ENCODE data around the gene ACADSB. TPM values are rescaled to one million over a fixed set of nuclear protein-coding genes. Genes with fewer than 3 reads are reported as not detected.
A peak's percentile ranks its signal among the peaks of the same experiment; 100 is the strongest.

Gene ACADSB
- total RNA-seq, 1 experiment from 2014 or later, result 11.0 TPM

DNA sequence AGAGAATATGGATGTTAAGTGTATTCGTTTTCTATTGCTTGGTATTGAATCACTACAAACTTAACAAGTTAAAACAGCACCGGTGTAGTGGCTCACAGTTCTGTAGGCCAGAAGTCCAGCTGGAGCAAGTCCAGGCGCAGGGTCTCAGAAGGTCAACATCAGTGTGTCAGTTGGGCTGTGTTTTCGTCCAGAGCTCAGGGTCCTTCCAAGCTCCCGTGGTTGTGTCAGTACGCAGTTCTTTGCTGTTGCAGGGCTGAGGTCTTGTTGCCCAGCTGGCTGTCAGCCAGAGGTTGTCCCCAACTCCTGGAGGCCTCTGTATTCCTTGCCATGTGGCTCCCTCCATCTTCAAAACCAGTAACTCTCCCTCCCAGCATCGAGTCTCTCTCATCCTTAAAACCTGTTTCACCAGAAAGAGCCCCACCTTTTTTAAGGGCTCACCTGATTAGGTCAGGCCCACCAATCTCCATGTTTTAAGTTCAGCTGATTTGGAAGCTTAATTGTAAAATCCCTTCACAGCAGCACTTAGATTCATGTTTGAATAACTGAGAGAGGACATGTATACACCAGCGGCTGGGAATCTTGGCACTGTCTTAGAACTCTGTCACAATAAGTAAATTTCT lies 26.8 kb downstream of the ACADSB start:
- no peak for DNase-seq (ENCODE audit: extremely low read depth, low read depth)

DNA sequence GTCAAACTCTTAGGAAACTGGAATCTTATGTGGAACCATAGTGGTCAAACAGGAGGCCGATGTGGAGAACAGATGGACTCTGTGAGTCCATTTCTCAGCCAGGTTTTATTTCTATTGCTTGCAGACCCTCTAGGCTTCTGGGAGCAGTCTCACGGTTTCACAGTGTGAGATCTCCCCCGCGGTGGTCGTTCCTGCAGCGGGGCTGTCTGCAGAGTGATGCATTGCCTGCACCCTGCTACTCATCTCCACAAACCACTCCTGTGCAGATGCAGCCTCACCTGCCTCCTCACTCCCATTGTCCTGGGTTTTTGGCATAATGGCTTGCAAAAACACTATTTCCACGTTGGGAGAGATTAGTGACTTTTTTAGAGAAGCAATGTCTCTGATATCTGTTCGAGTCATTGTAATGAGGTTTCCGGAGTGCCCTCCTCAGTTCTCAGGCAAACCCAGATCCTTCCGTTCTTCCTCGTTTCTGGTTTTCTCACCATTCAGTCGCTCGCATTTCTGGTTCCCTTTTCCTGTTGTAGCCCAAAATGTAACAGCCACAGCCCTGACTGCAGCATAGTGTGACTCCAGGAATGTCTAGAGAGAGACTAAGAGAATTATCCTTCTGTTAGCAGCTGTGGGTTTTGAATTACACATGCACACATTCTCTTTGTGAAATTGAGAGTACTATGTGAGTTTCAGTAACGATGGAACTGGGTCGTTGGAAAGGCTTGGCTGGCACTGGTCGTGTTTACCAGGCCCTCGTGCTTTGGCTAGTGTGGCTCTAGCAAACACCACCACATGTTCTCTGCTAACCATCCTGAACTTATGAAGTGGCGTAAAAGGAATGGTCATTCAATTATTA lies 30.2 kb downstream of the ACADSB start:
- DNase-seq (ENCODE audit: extremely low read depth, low read depth), result no peak

DNA sequence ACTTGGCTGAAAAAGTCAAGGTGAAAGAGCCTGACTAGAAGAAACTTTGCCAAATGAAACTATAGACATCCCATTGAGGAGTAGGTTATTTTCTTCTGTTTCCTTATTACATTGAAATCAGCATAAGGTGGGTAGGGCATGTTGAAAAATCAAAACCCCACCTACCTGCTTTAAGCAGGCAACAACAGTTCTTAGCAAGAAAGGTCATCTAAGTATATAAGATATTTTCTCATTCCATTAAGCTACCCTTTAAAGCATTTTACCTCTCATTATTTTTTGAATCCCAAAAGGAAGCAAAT lies 30.8 kb downstream of the ACADSB start:
- no peak for DNase-seq (ENCODE audit: extremely low read depth, low read depth)

DNA sequence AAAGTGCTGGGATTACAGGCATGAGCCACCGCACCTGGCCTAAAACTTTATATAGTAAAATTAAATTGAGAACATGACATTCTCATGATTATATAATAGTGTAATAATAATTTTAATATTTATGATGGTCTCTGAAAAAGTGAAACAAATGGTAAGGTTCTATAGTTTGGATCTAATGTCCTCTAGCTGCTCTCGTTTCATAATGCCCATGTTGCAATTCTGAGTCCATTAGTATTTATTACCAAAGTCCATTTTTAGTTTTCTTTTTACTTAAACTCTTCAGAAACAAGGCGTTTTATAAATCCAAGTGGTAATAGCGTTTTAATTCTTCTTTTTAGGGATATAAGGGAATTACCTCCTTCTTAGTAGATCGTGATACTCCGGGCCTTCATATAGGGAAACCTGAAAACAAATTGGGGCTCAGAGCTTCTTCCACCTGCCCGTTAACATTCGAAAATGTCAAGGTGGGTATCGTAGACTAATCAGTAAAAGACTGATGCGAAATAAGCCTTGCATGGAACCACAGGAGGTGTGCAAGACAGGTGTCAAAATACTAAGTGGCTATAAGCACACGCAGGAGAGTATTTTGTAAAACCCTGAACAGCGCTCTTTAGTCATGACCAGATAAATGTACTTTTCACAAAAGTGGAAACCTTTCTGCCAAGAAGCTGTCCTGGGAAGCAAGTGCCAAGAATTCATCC lies 34.1 kb downstream of the ACADSB start:
- DNase-seq (ENCODE audit: extremely low read depth, low read depth), result no peak

DNA sequence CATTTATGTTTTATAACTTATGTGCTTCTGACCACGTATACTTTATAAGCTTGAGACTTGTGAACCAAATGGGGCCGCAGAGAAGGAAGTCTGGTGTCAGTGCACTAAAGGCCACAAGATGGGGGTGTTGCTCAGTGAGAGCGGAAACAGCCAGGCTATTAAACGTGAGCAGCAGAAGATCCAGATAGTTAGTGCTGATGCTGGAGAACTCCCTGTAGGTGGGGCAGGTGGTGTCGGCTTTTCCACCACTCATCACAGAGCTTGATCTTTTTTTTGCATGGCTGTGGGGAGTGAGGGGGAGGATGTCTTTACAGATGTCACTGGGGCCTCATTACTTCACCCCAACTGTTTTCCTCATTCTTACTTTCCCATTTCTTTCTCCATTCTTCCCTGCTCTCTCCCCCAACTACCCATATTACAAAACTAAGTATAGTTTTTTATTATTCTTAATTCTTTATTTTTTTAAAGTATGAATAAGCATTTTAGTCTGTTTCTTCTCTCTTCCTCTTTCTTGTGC lies 34.7 kb downstream of the ACADSB start:
- peak; percentile 68 for DNase-seq (ENCODE audit: extremely low read depth, low read depth)

DNA sequence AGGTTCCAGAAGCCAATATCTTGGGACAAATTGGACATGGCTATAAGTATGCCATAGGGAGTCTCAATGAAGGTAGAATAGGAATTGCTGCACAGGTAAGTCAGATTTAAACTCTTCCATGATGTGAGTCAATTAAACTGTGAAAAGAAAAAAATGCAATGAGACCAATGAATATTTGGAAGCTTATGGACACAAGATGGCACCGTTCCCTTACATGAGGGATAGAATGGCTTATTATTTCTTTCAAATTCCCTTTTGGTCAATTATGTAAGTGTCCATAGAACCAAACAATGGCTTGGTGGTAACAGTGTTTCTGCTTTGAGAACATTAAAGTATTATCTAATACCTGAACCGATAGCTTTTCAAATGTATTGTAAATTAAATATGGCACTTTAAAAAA lies 35.6 kb downstream of the ACADSB start:
- peak; percentile 4 for DNase-seq (ENCODE audit: extremely low read depth, low read depth)

DNA sequence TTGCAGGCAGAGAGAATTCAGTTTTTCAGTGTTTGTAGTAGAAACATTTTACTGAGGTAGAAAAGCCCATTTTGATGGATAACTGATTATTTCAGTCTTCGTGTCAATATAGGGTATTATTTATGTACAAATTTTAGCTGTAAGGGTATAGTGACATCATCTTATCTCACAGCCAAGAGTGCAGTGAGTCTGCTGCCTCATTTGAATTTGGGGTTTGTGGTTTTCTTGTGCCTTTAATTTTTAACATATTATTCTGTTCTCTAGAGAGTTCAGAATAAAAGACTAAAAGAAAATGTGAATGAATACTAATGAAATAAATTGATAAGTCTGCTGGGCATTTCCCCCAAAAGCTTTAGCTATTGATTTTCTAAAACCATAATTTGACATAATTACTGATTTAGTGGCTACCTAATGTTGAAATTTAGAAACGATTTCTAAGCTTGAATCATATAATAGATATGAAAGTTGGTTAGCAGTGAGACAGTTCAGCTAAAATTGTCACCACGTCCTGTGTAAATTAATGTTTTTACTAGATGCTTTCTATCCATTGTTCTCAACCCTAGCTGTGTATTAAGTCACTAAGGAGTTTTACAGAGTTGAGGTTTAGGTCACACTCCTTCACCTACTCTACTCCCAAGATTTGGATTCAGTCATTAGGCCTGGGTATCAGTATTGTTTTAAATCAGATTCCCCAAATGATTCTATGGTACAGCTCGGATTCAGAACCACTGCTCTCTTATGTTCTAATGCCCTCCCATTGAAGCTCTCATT lies 37.3 kb downstream of the ACADSB start:
- DNase-seq (ENCODE audit: extremely low read depth, low read depth), result no peak

DNA sequence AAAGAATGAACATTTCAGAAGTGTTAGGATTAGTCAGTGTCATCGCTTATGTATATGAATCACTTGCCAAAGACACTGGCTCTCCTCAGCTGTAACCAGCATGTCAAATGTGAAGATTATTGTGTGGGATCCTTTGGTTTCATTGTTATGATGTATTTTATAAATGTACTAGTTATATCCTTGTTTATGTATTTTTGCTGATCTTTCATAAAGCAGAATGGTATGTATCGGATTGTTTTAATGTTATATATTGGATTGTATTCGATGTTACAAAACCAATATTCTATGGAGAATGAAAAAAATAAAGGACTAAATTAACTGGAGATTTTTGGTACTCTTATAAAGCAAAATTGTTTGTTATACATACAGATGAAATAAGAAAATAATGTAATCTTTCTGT lies 49.2 kb downstream of the ACADSB start:
- DNase-seq (ENCODE audit: extremely low read depth, low read depth), result no peak

DNA sequence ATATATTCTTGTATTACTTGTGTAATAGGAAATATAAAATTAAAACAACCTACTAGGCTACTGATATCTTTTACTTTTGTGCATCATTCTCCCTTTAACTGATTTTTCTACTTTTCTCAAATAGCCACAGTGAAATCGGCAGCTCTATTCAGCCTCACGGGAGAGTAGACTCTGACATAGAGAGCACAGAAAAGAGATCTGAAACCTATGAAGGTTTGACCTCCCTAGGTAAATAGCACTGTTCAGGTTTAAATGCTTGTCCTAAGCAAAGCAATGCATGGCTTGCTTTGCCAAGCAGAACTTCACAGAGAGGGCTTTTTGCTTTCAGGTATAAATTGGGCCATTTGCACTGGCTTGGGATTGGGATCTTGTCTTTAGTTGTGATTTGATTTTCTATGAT lies 53.1 kb downstream of the ACADSB start:
- no peak for DNase-seq (ENCODE audit: extremely low read depth, low read depth)

DNA sequence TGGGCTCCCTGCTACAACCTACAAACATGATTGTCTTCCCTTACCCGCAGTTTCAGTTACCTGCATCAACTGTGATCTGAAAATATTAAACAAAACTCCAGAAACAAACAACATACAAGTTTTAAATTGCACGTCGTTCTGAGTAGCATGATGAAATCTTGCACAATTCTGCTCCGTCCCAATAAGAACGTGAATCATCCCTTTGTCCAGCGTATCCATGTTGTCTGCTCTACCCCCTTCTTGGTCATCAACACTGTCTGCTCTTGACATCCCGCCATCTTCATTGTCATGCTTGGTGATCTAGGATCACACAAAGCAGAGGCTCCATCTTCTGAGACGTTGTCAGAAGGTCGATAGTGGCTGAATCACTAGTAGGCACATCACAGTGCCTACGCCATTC lies 53.9 kb downstream of the ACADSB start:
- no peak for DNase-seq (ENCODE audit: extremely low read depth, low read depth)

DNA sequence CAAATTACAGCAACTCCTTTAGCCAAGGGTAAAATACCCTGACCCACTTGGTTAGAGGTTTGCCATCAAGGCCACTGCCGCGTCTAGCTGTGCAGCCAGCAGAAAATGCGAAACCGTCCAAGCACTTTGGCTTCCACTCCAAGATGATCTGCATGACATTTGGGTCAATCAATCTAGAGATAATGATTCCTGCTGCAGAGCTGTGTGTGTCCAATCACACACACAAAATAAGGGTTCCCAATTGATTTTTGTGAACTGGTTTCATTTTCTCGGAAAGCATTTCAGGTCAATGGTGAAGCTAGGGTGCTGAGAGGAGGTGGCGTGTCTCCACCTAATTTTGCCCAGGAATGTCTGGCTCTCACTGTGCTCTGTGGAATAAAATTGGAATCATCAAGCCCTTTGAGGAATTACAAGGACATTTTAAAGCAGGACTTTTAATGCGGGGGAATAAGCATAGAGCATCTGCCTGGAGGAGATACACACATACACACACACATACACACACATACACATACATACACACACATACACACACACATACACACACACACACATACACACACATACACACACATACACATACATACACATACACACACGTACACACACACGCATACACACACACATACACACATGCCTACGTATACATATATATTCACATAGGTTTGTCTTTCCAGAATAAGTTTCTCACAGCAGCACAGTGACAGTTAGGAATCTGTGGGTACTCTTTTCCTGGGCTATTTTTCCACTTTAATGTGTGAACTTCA lies 59.5 kb downstream of the ACADSB start:
- no peak for DNase-seq (ENCODE audit: extremely low read depth, low read depth)

DNA sequence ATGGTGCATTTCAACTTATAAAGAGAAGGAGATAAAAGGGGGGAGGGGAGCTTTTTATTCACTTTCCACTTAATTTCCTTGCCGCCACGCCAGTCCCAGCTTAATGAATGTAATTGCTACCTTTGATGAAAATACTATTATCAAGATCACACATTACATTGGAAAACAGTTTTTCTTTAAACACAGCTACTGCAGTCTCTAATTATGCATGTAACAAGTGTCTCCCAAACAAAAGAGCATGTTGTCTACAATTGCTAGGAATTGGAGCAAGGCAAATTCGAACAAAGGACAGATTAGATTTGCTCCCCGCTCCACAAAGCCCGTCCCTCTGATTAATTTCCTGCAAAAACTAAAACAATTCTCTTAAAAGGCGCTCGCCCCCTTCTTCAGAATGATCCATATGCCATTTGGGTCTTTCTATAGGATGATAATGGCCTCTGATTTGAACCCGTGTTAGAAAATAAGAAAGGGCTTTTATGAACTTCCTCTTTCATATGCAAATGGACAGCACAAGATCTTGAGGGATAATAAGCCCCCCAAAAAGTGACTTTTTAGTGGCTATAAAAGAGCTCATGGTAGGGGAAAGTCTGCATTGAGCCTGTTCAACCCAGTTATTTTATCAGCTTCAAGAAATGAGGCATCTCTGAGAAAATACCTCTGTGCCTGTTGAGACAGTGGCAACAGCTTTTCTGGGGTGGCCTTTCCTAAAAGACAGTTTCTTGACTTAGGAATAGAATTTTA lies 60.6 kb downstream of the ACADSB start:
- DNase-seq (ENCODE audit: extremely low read depth, low read depth), result no peak

DNA sequence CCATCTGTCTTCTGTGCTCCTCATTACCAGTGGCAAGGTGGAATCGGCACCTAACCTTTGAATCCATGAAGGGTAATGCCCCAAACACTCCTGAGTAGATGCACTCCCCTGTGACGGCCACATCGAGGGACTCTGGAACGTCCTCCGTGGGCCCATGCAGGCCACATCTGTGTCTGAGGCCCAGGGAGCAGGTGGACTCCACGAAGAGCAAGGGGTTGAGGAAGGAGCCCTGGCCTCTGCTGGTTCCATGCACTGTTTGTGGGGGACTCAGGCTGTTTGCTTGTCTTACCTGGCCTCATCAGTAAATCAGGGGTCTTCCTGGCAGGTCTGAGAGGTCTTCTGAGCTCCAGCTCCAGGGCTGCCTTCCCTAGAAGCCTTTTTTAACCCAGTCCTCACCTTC lies 64.4 kb downstream of the ACADSB start:
- no peak for DNase-seq (ENCODE audit: extremely low read depth, low read depth)

DNA sequence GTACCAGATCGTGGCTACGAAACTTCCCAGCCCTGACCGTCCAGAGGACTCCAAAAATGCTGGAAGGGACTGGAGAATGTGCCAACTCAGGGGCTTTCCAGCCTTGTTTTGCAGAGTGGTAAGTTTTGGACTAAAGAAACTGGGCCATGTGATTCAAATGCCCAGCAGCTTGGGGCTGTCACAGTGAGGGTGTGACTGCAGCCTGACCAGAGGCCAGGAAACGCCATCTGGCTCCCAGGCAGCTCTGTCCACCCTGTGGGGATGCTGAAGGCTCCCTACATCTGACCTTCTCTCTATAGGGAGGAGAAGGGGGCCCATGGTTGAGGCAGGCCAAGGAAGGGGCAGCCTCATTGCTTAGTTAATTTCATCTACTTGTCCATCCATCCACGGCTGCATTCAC lies 65.4 kb downstream of the ACADSB start:
- no peak for DNase-seq (ENCODE audit: extremely low read depth, low read depth)

DNA sequence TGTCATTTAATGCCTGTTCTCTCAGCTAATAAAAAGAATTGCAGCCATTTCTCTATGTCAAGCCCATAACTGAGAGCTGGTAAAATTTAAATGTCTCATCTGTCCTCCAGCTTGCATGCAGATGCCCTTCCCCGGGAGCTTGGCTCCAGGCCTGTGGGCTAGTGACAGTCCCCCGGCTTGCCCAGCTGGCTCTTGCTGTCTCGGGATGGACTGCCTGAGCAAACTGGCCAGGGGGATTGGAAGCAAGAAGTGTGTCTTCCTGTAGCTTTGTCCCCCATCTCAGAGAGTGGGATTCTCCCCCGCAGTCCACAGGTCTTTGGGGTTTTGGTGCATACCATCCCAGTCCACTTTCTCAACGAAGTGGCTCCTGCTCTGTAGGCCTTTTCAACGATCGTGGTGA lies 73.1 kb downstream of the ACADSB start:
- DNase-seq (ENCODE audit: extremely low read depth, low read depth), result no peak

DNA sequence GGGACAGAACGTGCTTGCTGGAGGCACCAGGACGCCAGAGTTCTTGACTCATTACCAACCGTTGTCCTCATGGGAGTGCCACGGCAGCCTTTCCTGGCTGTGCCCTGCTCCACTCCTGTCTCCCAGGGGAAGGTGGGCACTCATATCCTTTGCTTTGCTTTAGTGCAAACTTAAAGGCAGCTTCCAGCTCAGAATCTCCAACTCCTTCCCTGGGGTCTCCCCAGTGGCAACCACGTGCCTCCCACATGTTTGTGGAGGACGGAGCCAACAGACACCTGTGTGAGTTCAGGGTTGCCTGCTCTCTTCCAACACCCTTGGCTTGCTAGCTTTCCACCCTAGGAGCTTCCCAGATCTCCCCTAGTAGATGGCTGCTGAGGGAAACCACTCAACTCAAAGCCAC lies 75.0 kb downstream of the ACADSB start:
- DNase-seq (ENCODE audit: extremely low read depth, low read depth), result no peak

DNA sequence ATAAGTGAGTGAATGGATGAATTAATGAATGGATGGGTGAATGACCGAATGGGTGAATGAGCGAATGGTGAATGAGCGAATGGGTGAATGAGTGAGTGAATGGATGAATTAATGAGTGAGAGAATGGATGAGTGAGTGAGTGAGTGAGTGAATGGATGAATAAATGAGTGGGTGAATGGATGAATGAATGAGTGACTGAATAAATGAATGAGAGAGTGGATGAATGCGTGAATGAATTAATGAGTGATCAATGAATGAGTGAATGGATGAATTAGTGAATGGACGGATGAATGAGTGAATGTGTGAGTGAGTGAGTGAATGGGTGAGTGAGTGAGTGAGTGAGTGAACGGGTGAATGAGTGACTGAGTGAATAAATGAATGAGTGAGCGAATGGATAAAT lies 77.5 kb downstream of the ACADSB start:
- DNase-seq (ENCODE audit: extremely low read depth, low read depth), result no peak

DNA sequence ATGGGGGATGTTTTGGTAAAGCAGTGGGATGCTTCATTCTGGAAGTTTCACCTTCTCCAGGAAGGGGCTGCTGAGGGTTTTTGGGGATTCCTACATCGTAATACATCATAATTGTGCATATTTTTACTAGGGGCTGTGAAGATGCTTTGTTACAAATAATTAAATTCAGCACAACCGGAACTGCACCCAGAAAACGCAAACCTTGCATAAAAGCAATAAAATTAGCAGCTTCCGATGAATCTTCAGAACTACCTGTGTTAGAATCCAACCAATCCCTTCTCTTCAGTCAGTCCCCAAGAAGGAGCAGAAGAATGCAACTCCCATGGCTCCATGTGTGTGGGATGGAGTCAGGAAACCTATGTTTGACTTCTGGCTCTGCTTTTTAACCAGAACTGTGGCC lies 78.5 kb downstream of the ACADSB start:
- no peak for DNase-seq (ENCODE audit: extremely low read depth, low read depth)

DNA sequence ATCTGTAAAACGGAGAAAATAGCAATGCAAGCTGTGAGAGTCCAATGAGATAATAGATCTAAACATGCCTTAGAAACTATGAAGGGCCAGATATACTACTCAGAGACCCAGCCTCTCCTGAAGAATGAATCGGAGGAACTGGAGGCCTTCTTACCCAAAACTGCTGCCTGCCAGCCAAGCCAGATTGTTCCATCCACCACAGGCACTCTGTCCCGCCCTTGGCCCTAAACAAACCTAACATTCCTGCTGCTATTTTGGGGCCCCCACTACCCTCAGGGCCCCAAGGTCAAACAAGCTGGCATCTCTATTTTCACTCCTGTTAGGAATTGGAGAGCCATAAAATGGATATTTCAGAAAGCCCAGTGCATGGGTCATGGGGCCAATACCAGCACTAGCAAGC lies 79.0 kb downstream of the ACADSB start:
- DNase-seq (ENCODE audit: extremely low read depth, low read depth), result no peak

Measured in NCI-H460 (cell line).